SU-DHL-6 (cell line): ENCODE data around the gene CDK14.

ENCODE experiments used
- EZH2phosphoT487 ChIP-seq: fragments of 200-600 bp; sonication (generic), shearing (Covaris generic); conservative IDR thresholded peaks from 2 replicates; pipeline ENCODE4 v1.6.1; 2018; ENCODE audit warnings: mild to moderate bottlenecking, antibody characterized with exemption, low read length, moderate library complexity, mixed read lengths
- TF ChIP-seq, protein P1 (sequence below): fragments of 200-600 bp; sonication (generic); IDR thresholded peaks from one replicate; pipeline ENCODE4 v1.5.1; 2017; ENCODE audit warnings: antibody characterized with exemption, mild to moderate bottlenecking, low read length, moderate library complexity; ENCODE audit not compliant: insufficient read depth, poor library complexity, severe bottlenecking

DNA sequence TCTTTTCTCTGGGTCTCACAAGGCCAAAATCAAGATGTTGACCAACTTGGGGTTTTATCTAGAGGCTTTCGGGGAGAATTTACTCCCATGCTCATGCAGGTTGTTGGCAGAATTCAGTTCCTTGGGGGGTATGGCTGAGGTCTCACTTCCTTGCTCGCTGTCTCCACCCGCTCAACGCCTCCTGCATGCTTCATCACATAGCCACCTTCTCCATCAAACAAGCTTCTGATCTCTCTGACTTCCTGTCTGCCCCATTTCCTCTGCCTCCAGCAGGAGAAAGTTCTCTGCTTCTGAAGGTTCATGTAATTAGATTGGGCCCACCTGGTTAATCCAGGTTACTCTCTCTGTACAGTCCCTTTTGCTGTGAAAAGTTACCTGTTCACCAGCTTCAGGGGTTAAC lies 489.1 kb downstream of the CDK14 start:
- TF ChIP-seq, protein P1, sequence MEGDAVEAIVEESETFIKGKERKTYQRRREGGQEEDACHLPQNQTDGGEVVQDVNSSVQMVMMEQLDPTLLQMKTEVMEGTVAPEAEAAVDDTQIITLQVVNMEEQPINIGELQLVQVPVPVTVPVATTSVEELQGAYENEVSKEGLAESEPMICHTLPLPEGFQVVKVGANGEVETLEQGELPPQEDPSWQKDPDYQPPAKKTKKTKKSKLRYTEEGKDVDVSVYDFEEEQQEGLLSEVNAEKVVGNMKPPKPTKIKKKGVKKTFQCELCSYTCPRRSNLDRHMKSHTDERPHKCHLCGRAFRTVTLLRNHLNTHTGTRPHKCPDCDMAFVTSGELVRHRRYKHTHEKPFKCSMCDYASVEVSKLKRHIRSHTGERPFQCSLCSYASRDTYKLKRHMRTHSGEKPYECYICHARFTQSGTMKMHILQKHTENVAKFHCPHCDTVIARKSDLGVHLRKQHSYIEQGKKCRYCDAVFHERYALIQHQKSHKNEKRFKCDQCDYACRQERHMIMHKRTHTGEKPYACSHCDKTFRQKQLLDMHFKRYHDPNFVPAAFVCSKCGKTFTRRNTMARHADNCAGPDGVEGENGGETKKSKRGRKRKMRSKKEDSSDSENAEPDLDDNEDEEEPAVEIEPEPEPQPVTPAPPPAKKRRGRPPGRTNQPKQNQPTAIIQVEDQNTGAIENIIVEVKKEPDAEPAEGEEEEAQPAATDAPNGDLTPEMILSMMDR: no peak
- no peak for TF ChIP-seq EZH2phosphoT487
